HEK293 (cell line): ENCODE results near the gene HINT3.

Experiments
- CTCF ChIA-PET: fragments of 350-600 bp; formaldehyde crosslinking; extraction: SDS; loops from one replicate; lab custom pipeline; 2021; ENCODE audit warnings: antibody characterized with exemption; lab: Yijun Ruan, JAX
- POLR2A ChIA-PET: fragments of 300-600 bp; formaldehyde crosslinking; extraction: SDS; loops from one replicate; lab custom pipeline; 2020; ENCODE audit warnings: antibody characterized with exemption, inconsistent platforms; lab: Yijun Ruan, JAX
- H3K27ac ChIP-seq: fragments of 200-500 bp; sonication (Bioruptor generic); 2 replicates; pipeline ENCODE4 v1.5.1; 2014; ENCODE audit warnings: low read depth, low read length, control low read depth, inconsistent platforms; ENCODE audit errors: extremely low read depth
- H3K36me3 ChIP-seq, 2 experiments: fragments of 200-500 bp in 1 of 2; sonication (Bioruptor generic) in 1 of 2; 1 replicate in 1 of 2; 2 replicates in 1 of 2; pipeline ENCODE4 v1.5.1; 2014 to 2017; ENCODE audit warnings: inconsistent platforms in 2 of 2, low read length in 2 of 2; ENCODE audit not compliant: control insufficient read depth in 2 of 2, insufficient read depth in 1 of 2
- H3K4me1 ChIP-seq: fragments of 200-500 bp; sonication (Bioruptor generic); 2 replicates; pipeline ENCODE4 v1.5.1; 2014; ENCODE audit warnings: mild to moderate bottlenecking, low read length, inconsistent platforms; ENCODE audit not compliant: control insufficient read depth, insufficient read depth
- H3K4me3 ChIP-seq: 2 replicates; pipeline ENCODE4 v1.5.1; 2011; ENCODE audit warnings: low read depth, mild to moderate bottlenecking, control low read depth, low read length, moderate library complexity
- H3K9me3 ChIP-seq: fragments of 200-500 bp; sonication (Bioruptor generic); 2 replicates; pipeline ENCODE4 v1.5.1; 2014; ENCODE audit warnings: low read depth, low read length, inconsistent platforms; ENCODE audit not compliant: control insufficient read depth, insufficient read depth
- FEZF1 ChIP-seq: fragments of 450-650 bp; formaldehyde crosslinking; IDR thresholded peaks from 2 replicates; pipeline ENCODE4 v1.5.1; 2016; ENCODE audit warnings: missing biosample characterization, missing genetic modification characterization
- KLF17 ChIP-seq: fragments of 450-650 bp; formaldehyde crosslinking; IDR thresholded peaks from 2 replicates; pipeline ENCODE4 v1.5.1; 2016; ENCODE audit warnings: missing biosample characterization, missing genetic modification characterization
- KLF8 ChIP-seq: fragments of 450-650 bp; formaldehyde crosslinking; IDR thresholded peaks from 2 replicates; pipeline ENCODE4 v1.5.1; 2016; ENCODE audit warnings: missing biosample characterization, missing genetic modification characterization
- OSR2 ChIP-seq: fragments of 450-650 bp; formaldehyde crosslinking; IDR thresholded peaks from 2 replicates; pipeline ENCODE4 v1.5.1; 2016; ENCODE audit warnings: missing biosample characterization, missing genetic modification characterization
- OVOL3 ChIP-seq: fragments of 450-650 bp; formaldehyde crosslinking; IDR thresholded peaks from 2 replicates; pipeline ENCODE4 v1.5.1; 2016; ENCODE audit warnings: missing biosample characterization, missing genetic modification characterization
- SP7 ChIP-seq: fragments of 450-650 bp; formaldehyde crosslinking; IDR thresholded peaks from 2 replicates; pipeline ENCODE4 v1.5.1; 2016; ENCODE audit warnings: missing biosample characterization, missing genetic modification characterization
- ZBTB6 ChIP-seq: fragments of 450-650 bp; formaldehyde crosslinking; IDR thresholded peaks from 2 replicates; pipeline ENCODE4 v1.5.1; 2017; ENCODE audit warnings: missing biosample characterization, missing genetic modification characterization
- ZNF148 ChIP-seq: fragments of 450-650 bp; formaldehyde crosslinking; IDR thresholded peaks from 2 replicates; pipeline ENCODE4 v1.5.0; 2017; ENCODE audit warnings: missing biosample characterization, missing genetic modification characterization, borderline replicate concordance
- ZNF398 ChIP-seq: fragments of 450-650 bp; formaldehyde crosslinking; IDR thresholded peaks from 2 replicates; pipeline ENCODE4 v1.5.1; 2017; ENCODE audit warnings: missing biosample characterization, missing genetic modification characterization
- ZNF571 ChIP-seq: fragments of 450-650 bp; formaldehyde crosslinking; IDR thresholded peaks from 2 replicates; pipeline ENCODE4 v1.5.0; 2017; ENCODE audit warnings: missing biosample characterization, missing genetic modification characterization
- ZNF639 ChIP-seq: fragments of 450-650 bp; formaldehyde crosslinking; IDR thresholded peaks from 2 replicates; pipeline ENCODE4 v1.5.1; 2016; ENCODE audit warnings: missing biosample characterization, missing genetic modification characterization
- ZNF777 ChIP-seq: fragments of 450-650 bp; formaldehyde crosslinking; IDR thresholded peaks from 2 replicates; pipeline ENCODE4 v1.5.1; 2017; ENCODE audit warnings: missing biosample characterization, missing genetic modification characterization, borderline replicate concordance
- ZSCAN30 ChIP-seq: fragments of 450-650 bp; IDR thresholded peaks from 2 replicates; pipeline ENCODE4 v1.5.1; 2018; ENCODE audit warnings: missing biosample characterization, mild to moderate bottlenecking, missing genetic modification characterization, moderate library complexity

HINT3 gene

GRCh38 chr6:125922322-125922860, 34.2 kb upstream of the HINT3 start:
- no peak overlapping the region for H3K27ac ChIP-seq
- H3K36me3 ChIP-seq = peaks cover 0 to 49% of the 10 kb centered on the region in 2 experiments; a peak in 2 of 3 replicates
- no peak overlapping the region for H3K4me3 ChIP-seq
- TF ChIP-seq ZNF639 (tag by site-specific recombination) (no peak), ZSCAN30 (tag by site-specific recombination) (no peak), ZNF777 (tag by site-specific recombination) (no peak), ZNF398 (tag by site-specific recombination) (no peak), ZNF571 (tag by site-specific recombination) (no peak), KLF8 (tag by site-specific recombination) (no peak)
- ChIA-PET CTCF (interaction anchor here (0.6 to 2.7 kb wide), 5 partner anchors 17 to 446 kb away, joined by 4 to 12 read pairs (median 5); partner anchors contain the start of gene HINT3), POLR2A (no interaction called here)
- no peaks in the 10 kb centered on the region for H3K9me3 ChIP-seq
- H3K4me1 ChIP-seq = peaks cover 3% of the 10 kb centered on the region; the same call in 1 of the 2 replicates

- Histone ChIP-seq H3K9me3 (no peaks in the 10 kb centered on the region), H3K36me3 (peaks cover 0 to 59% of the 10 kb centered on the region in 2 experiments; a peak in 2 of 3 replicates), H3K4me3 (no peak overlapping the region), H3K4me1 (peaks cover 3% of the 10 kb centered on the region; the same call in 1 of the 2 replicates), H3K27ac (no peak overlapping the region)
- ChIA-PET POLR2A (no interaction called here), CTCF (interaction anchor here (0.6 to 2.7 kb wide), 7 partner anchors 13 to 1911 kb away, joined by 3 to 12 read pairs (median 3); partner anchors contain the start of gene HINT3)
- TF ChIP-seq OSR2 (no peak), KLF17 (tag by site-specific recombination) (no peak), SP7 (tag by site-specific recombination) (no peak), FEZF1 (tag by site-specific recombination) (peak; percentile 62), ZBTB6 (no peak), ZNF148 (tag by site-specific recombination) (no peak), OVOL3 (tag by site-specific recombination) (no peak)
- TF ChIP-seq, all 188 proteins: peak for 1
Measured at GRCh38 chr6:125923366-125923877, 33.1 kb upstream of the HINT3 start.
